ENCODE results near the gene TBC1D22A. TPM values are rescaled to one million over a fixed set of nuclear protein-coding genes. Genes with fewer than 3 reads are reported as not detected.

TBC1D22A gene, protein sequence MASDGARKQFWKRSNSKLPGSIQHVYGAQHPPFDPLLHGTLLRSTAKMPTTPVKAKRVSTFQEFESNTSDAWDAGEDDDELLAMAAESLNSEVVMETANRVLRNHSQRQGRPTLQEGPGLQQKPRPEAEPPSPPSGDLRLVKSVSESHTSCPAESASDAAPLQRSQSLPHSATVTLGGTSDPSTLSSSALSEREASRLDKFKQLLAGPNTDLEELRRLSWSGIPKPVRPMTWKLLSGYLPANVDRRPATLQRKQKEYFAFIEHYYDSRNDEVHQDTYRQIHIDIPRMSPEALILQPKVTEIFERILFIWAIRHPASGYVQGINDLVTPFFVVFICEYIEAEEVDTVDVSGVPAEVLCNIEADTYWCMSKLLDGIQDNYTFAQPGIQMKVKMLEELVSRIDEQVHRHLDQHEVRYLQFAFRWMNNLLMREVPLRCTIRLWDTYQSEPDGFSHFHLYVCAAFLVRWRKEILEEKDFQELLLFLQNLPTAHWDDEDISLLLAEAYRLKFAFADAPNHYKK
- total RNA-seq = 32.4 and 32.9 TPM in 2 replicates
- 23.2 and 26.1 TPM in 2 replicates for polyA plus RNA-seq
- 21.4 and 21.7 TPM in 2 replicates for polyA plus RNA-seq (2011; cell fraction: cytosol; rRNA removed)
- polyA plus RNA-seq (2011; cell fraction: nucleus; rRNA removed) = 18.9 and 19.7 TPM in 2 replicates
- polyA plus RNA-seq (2012) = 19.8 and 23.4 TPM in 2 replicates
- 25.6 and 29.5 TPM in 2 replicates for polyA minus RNA-seq
- 7.7 TPM for polyA minus RNA-seq (2011; cell fraction: cytosol; rRNA and poly(A)+ RNA removed)
- polyA minus RNA-seq (2011; cell fraction: nucleus; rRNA and poly(A)+ RNA removed) = 24.2 and 29.1 TPM in 2 replicates
- percentile 71 among the genes with signal in this experiment for Bru-seq, nascent RNA
- BruChase-seq, experiment 1, labeled RNA remaining after a 6-hour chase = percentile 68 among the genes with signal in this experiment
- percentile 68 among the genes with signal in this experiment for BruChase-seq, experiment 2, labeled RNA remaining after a 2-hour chase
- long read RNA-seq, transcript TBC1D22A-201 (13 exons, 3,787 nt) = major isoform, 31 of 57 reads
- long read RNA-seq, partial matches to known transcripts = 17 of 57 reads
- long read RNA-seq, other reads (novel, unspliced or antisense) = 8 of 57 reads

DNA sequence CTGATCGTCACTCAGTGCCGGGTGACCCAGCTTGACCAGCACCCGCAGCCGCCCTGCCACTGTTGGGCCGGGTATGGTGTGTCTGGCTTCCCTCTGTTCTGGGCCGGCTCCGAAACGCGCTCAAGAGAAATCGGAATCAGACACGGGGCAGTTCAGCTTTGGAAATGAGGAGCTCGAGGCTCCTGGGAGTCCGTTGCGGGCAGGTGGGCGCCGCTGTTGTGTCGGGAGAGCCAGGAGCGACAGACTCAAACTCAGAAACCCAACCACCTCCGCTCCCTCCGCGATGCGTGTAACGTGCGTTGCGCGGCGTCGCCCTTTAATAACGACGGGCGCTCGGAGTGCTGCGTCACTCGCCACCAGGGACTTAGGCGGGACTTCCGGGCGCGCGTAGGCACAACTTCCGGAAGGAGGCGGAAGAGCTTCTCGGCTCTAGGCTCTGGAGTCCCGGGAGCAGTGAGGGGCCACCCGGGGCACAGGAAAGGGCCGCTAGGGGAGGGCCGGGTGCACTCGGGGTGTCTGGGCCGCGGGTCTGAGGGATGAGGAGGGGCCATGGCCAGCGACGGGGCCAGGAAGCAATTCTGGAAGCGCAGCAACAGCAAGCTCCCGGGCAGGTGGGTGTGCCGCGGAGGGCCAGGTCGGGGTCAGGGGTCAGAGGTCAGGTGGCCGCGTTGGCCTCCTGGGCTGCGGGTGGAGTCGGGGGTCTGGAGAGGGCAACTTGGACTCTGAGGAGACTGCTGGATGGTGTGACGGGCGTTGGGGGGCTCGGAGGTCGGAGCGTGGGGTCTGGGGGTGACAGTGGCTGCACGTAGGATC, at the start of gene TBC1D22A:
Gene TBC1D22A (plus strand): TSS at position 413 of the 813 bp plus-strand sequence. CDS start 137 bp downstream, at position 550.
- peak within 1 kb of the TSS; percentile 93 for H3K4me2 ChIP-seq (ENCODE audit: insufficient read depth, low read length)
- TF ChIP-seq POLR2A (IDR thresholded peaks at IDR 0.05; ENCODE audit: low read depth, low read length) (peak; percentile 98), POLR2AphosphoS5 (IDR thresholded peaks at IDR 0.05; ENCODE audit: insufficient read depth, low read depth, low read length) (peak; percentile 97), FOS (IDR thresholded peaks at IDR 0.05; ENCODE audit: borderline replicate concordance, insufficient read depth, low read length) (no peak)
- TF ChIP-seq, protein P1, sequence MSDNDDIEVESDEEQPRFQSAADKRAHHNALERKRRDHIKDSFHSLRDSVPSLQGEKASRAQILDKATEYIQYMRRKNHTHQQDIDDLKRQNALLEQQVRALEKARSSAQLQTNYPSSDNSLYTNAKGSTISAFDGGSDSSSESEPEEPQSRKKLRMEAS (IDR thresholded peaks at IDR 0.05; ENCODE audit: insufficient read depth, insufficient read length) = peak; percentile 23
- dilution Hi-C loops (cut with MboI; ENCODE audit: extremely low pct_ligation_motif_present, low sequenced_read_pairs) = no loop called here
- peak within 1 kb of the TSS; percentile 48 for H2AFZ ChIP-seq (ENCODE audit: low read depth, low read length)
- BruUV-seq (replicated peaks) = TSS peak; percentile 99
- H3K27ac ChIP-seq (ENCODE audit: insufficient read depth, low read depth, low read length) = peak within 1 kb of the TSS; percentile 87
- CTCF ChIA-PET = interaction anchor here (0.6 to 2.7 kb wide), 15 partner anchors 8 to 395 kb away, joined by 3 to 14 read pairs (median 4); no protein-coding TSS in a partner anchor
- no peaks in the 10 kb centered on the region for H3K9me1 ChIP-seq (replicated peaks; ENCODE audit: control insufficient read depth, extremely low read depth, insufficient read depth, low read length)
- POLR2A ChIA-PET = interaction anchor here (0.7 to 1.4 kb wide), 13 partner anchors 8 to 47 kb away, joined by 3 to 10 read pairs (median 3); no protein-coding TSS in a partner anchor
- intact Hi-C loops (cut with micrococcal nuclease) = loop anchor here (1.0 kb wide), 4 partner anchors 8 to 41 kb away; no protein-coding TSS in a partner anchor
- H4K20me1 ChIP-seq (replicated peaks; ENCODE audit: control insufficient read depth, extremely low read depth, insufficient read depth, low read length) = no peaks in the 10 kb centered on the region
- DNase-seq (ENCODE audit: low read depth, low spot score) (peak; percentile 94), FAIRE-seq (peak; percentile 83)
- no peaks in the 10 kb centered on the region for H3K9me3 ChIP-seq (replicated peaks; ENCODE audit: control insufficient read depth, insufficient read depth, low read length)
- peak within 1 kb of the TSS; percentile 92 for H3K9ac ChIP-seq (replicated peaks; ENCODE audit: extremely low read depth, insufficient read depth, low read length)
- peaks cover 39% of the 10 kb centered on the region for H3K79me2 ChIP-seq (ENCODE audit: control insufficient read depth, insufficient read depth, low read length)
- peaks cover 0 to 2% of the 10 kb centered on the region in 2 experiments for H3K36me3 ChIP-seq (ENCODE audit: control insufficient read depth in 2 of 2, extremely low read depth in 1 of 2, insufficient read depth in 2 of 2, low read length in 2 of 2)
- H3K27me3 ChIP-seq (ENCODE audit: control insufficient read depth in 2 of 2, insufficient read depth in 2 of 2, low read length in 2 of 2) = no peaks in the 10 kb centered on the region
- H3K4me1 ChIP-seq (ENCODE audit: control insufficient read depth, extremely low read depth, insufficient read depth, low read length) = peaks cover 24% of the 10 kb centered on the region
- peak within 1 kb of the TSS; percentile 74 to 87 (median 77) for H3K4me3 ChIP-seq (replicated peaks in 1 of 3; ENCODE audit: insufficient read depth in 1 of 3, low read depth in 1 of 3, low read length in 3 of 3)
